ENCODE measurements around the gene ACTL6A.
A peak's percentile ranks its signal among the peaks of the same experiment; 100 is the strongest.
"Not testable (repeated sequence)": the region's sequence is repeated elsewhere in the genome, so short reads cannot be mapped to it uniquely, and the experiment has no call there.

Gene ACTL6A

GRCh38 chr3:179562591-179563270 is at the start of gene ACTL6A:
TSS of gene ACTL6A (plus strand) at chr3:179562926. CDS start at chr3:179563093, 167 bp downstream.
- peak; percentile 98 to 99 for DNase-seq (ENCODE audit: low read depth in 2 of 2)

GRCh38 chr3:179513862-179514261 is 48.9 kb upstream of the ACTL6A start:
- DNase-seq (ENCODE audit: low read depth in 2 of 2): no peak

- not testable (repeated sequence) for DNase-seq (ENCODE audit: low read depth in 2 of 2)
These were observed 46.1 kb upstream of the ACTL6A start for GRCh38 chr3:179516461-179517251.

- DNase-seq (ENCODE audit: low read depth in 2 of 2): no peak
These were observed 36.2 kb upstream of the ACTL6A start for GRCh38 chr3:179526482-179526881.

- no peak for DNase-seq (ENCODE audit: low read depth in 2 of 2)
These were observed 35.7 kb upstream of the ACTL6A start for GRCh38 chr3:179526989-179527391.

GRCh38 chr3:179528772-179529171 is 34.0 kb upstream of the ACTL6A start:
- DNase-seq (ENCODE audit: low read depth in 2 of 2): no peak

GRCh38 chr3:179531576-179531975 is 31.1 kb upstream of the ACTL6A start:
- no peak for DNase-seq (ENCODE audit: low read depth in 2 of 2)

GRCh38 chr3:179533274-179533673 is 29.5 kb upstream of the ACTL6A start:
- no peak for DNase-seq (ENCODE audit: low read depth in 2 of 2)

- DNase-seq (ENCODE audit: low read depth in 2 of 2): no peak
These were observed 26.5 kb upstream of the ACTL6A start for GRCh38 chr3:179536256-179536655.

- DNase-seq (ENCODE audit: low read depth in 2 of 2): no peak
These were observed 21.6 kb upstream of the ACTL6A start for GRCh38 chr3:179541094-179541493.

- no peak for DNase-seq (ENCODE audit: low read depth in 2 of 2)
These were observed 21.1 kb upstream of the ACTL6A start for GRCh38 chr3:179541596-179541995.

GRCh38 chr3:179542375-179542774 is 20.4 kb upstream of the ACTL6A start:
- DNase-seq (ENCODE audit: low read depth in 2 of 2): no peak

GRCh38 chr3:179544981-179545645 is 17.6 kb upstream of the ACTL6A start:
- DNase-seq (ENCODE audit: low read depth in 2 of 2): no peak

- no peak for DNase-seq (ENCODE audit: low read depth in 2 of 2)
These were observed 15.9 kb upstream of the ACTL6A start for GRCh38 chr3:179546814-179547241.

GRCh38 chr3:179551349-179552105 is 11.2 kb upstream of the ACTL6A start:
- no peak for DNase-seq (ENCODE audit: low read depth in 2 of 2)

- peak in 1 of 2 donors; percentile 12 for DNase-seq (ENCODE audit: low read depth in 2 of 2)
These were observed 3.9 kb upstream of the ACTL6A start for GRCh38 chr3:179558742-179559364.

- no peak for DNase-seq (ENCODE audit: low read depth in 2 of 2)
These were observed 1.9 kb upstream of the ACTL6A start for GRCh38 chr3:179560791-179561190.

- DNase-seq (ENCODE audit: low read depth in 2 of 2): peak; percentile 39 to 51
These were observed 601 bp downstream of the ACTL6A start for GRCh38 chr3:179563271-179563783.

- DNase-seq (ENCODE audit: low read depth in 2 of 2): no peak
These were observed 2.8 kb downstream of the ACTL6A start for GRCh38 chr3:179565496-179565895.

GRCh38 chr3:179580992-179581391 is 18.3 kb downstream of the ACTL6A start:
- DNase-seq (ENCODE audit: low read depth in 2 of 2): no peak

GRCh38 chr3:179589143-179589542 is 26.4 kb downstream of the ACTL6A start:
- no peak for DNase-seq (ENCODE audit: low read depth in 2 of 2)
